Stimulated activated CD8-positive, alpha-beta memory T cell treated with anti-CD3 and anti-CD28 coated beads, Interleukin-2, amount 100 ng/mL, for 48 hours (primary cell): ENCODE data around the gene SLC5A8.
"Not testable (repeated sequence)": the region's sequence is repeated elsewhere in the genome, so short reads cannot be mapped to it uniquely, and the experiment has no call there.

ENCODE experiments used
- DNase-seq, 2 donors: peaks; one replicate each; pipeline ENCODE4 v3.0.0-alpha.2; 2020; ENCODE audit warnings: low read depth in 2 of 2

The SLC5A8 gene

GRCh38 chr12:101168001-101168400 lies 42.0 kb downstream of the SLC5A8 start:
- DNase-seq: no peak

- no peak for DNase-seq
Observed at GRCh38 chr12:101166866-101167265, 43.2 kb downstream of the SLC5A8 start.

GRCh38 chr12:101165319-101165718 lies 44.7 kb downstream of the SLC5A8 start:
- no peak for DNase-seq

GRCh38 chr12:101145777-101146431 lies 64.1 kb downstream of the SLC5A8 start:
- DNase-seq: not testable (repeated sequence)

- no peak for DNase-seq
Observed at GRCh38 chr12:101127521-101128219, 82.4 kb downstream of the SLC5A8 start.

GRCh38 chr12:101117842-101118241 lies 92.2 kb downstream of the SLC5A8 start:
- DNase-seq: no peak

GRCh38 chr12:101116911-101117310 lies 93.1 kb downstream of the SLC5A8 start:
- no peak for DNase-seq

GRCh38 chr12:101115326-101115725 lies 94.7 kb downstream of the SLC5A8 start:
- no peak for DNase-seq

GRCh38 chr12:101111441-101111840 lies 98.6 kb downstream of the SLC5A8 start:
- no peak for DNase-seq

GRCh38 chr12:101110866-101111265 lies 99.2 kb downstream of the SLC5A8 start:
- no peak for DNase-seq

GRCh38 chr12:101108130-101108529 lies 101.9 kb downstream of the SLC5A8 start:
- no peak for DNase-seq

GRCh38 chr12:101107032-101107763 lies 102.8 kb downstream of the SLC5A8 start:
- no peak for DNase-seq
